OCI-M1 (cell line): ENCODE measurements around the gene C22orf39.

Source experiments
- DNase-seq: peaks from one replicate; lab custom pipeline; 2025; lab: John Stamatoyannopoulos, UW

Gene C22orf39

GRCh38 chr22:19398206-19398605 is 49.3 kb downstream of the C22orf39 start:
- DNase-seq: no peak

DNA sequence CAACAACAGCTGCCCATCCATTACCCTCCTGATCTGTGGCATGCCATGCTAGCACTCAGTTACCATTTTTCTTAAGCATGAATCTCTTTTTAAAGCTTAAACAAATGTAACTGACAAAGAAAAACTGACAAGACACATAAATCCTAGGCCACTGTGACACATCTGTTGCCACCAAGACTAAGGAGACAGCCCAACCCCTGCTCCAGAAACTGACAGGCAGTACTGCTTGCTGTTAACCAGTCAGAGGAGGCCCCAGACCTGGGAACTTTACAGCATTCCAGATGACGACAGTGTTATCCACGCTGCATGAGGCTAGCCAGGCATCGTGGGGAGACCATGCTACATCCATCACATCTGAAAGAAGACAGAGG is 49.8 kb downstream of the C22orf39 start:
- DNase-seq: peak; percentile 49

DNA sequence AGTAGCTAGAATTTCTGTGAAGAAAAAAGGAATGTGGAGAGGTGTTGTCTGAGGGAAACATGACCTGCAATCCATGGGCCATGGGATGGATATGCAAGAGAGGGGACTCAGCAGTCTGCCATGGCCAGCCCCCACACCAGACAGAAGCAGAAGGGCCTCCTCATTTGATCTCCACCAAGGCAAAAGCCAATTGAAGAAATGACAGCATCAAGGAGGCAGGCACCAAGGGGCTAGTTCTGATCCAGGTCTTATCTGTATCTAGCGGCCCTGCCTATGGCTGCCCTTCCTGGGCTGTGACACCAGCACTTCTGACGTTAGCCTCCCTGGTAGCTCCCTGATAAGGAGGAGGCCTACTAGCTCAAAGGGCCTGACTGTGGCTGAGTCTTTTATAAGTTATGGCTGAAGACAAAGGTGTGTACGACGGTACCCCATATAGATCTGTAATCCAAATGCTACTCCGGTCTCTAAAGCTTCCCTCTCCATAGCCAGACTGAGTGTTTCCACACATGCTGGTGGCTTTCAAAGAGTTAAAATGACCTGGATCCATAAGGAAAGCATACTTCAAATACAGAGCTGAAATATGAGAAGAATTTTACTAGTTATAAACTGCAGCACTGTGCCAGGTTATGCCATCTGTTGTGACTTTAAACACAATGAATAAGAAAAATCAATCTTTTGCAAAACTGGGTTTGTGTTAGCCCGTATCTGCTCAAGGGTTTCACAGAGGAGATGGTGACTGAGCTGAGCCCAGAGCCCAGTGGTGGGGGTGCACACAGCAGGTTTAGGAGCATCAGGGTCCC is 50.4 kb downstream of the C22orf39 start:
- DNase-seq: peak; percentile 96

GRCh38 chr22:19396561-19396933 is 51.0 kb downstream of the C22orf39 start:
- DNase-seq: no peak

DNA sequence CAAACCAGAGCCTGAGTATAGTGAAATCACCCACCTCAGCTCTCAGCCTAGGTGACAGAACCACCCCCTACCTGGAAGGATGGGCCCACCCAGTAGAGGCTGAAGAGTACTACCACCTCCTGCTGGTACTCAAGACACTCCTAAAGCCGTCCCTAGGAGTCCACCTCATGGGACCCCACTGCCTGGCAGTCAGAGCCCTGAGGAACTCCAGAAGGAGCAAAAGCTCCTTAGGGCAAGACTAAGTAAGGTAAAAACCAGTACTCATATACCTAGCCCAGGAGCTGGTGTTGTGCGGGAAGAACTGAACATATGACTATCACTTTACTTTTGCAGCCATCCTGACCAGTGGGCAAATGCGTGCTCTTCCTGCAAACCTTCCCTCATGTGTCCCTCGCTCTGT is 52.2 kb downstream of the C22orf39 start:
- no peak for DNase-seq

GRCh38 chr22:19394274-19395050 is 53.0 kb downstream of the C22orf39 start:
- no peak for DNase-seq

- DNase-seq: no peak
Observed at GRCh38 chr22:19393704-19394103, 53.8 kb downstream of the C22orf39 start.
